Mesodermal cell (in vitro differentiated cells): ENCODE data around the gene SLC2A9.

Source experiments
- H3K27ac ChIP-seq: 2 replicates; pipeline ENCODE4 v1.7.0; 2013; ENCODE audit warnings: mild to moderate bottlenecking, low read depth, low read length, moderate library complexity; ENCODE audit not compliant: severe bottlenecking
- H3K36me3 ChIP-seq: 2 replicates; pipeline ENCODE4 v1.7.1; 2013; ENCODE audit warnings: mild to moderate bottlenecking, low read length, moderate library complexity; ENCODE audit not compliant: control insufficient read depth, insufficient read depth
- H3K4me1 ChIP-seq: one replicate; pipeline ENCODE4 v1.7.1; 2013; ENCODE audit warnings: mild to moderate bottlenecking, low read length; ENCODE audit not compliant: insufficient read depth, control insufficient read depth, poor library complexity, severe bottlenecking
- H3K4me3 ChIP-seq: 2 replicates; pipeline ENCODE4 v1.7.0; 2013; ENCODE audit warnings: low read length, control low read depth, mild to moderate bottlenecking; ENCODE audit not compliant: insufficient read depth, poor library complexity, severe bottlenecking; ENCODE audit errors: extremely low read depth
- H3K9me3 ChIP-seq: 2 replicates; pipeline ENCODE4 v1.7.1; 2013; ENCODE audit warnings: mild to moderate bottlenecking, low read length, moderate library complexity; ENCODE audit not compliant: control insufficient read depth
- WGBS, 2 experiments: methylation state at CpG; one replicate each; pipeline ENCODE4 v1.1.5; 2013; ENCODE audit warnings: missing lambda C conversion rate in 2 of 2; ENCODE audit not compliant: insufficient coverage in 2 of 2; 5-methylcytosine and 5-hydroxymethylcytosine counted together

SLC2A9 gene

GRCh38 chr4:9925750-9926439 lies 95.4 kb downstream of the SLC2A9 start:
- 82 to 85% methylated on average over 6 to 7 of the region's 8 CpGs for WGBS, 2 experiments

GRCh38 chr4:9924750-9925149 lies 96.5 kb downstream of the SLC2A9 start:
- H3K4me3 ChIP-seq, result no peak overlapping the region
- no peak overlapping the region for H3K27ac ChIP-seq
- no peaks in the 10 kb centered on the region for H3K36me3 ChIP-seq
- 85% methylated on average over 4 of the region's 4 CpGs for WGBS, 2 experiments
- H3K4me1 ChIP-seq, result no peaks in the 10 kb centered on the region
- H3K9me3 ChIP-seq, result no peaks in the 10 kb centered on the region

More at GRCh38 chr4:9925750-9926439, 95.4 kb downstream of the SLC2A9 start:
- no peak overlapping the region for H3K27ac ChIP-seq
- H3K36me3 ChIP-seq, result no peaks in the 10 kb centered on the region
- no peak overlapping the region for H3K4me3 ChIP-seq
- no peaks in the 10 kb centered on the region for H3K9me3 ChIP-seq
- no peaks in the 10 kb centered on the region for H3K4me1 ChIP-seq

GRCh38 chr4:9923195-9923812 lies 98.0 kb downstream of the SLC2A9 start:
- H3K4me3 ChIP-seq, result no peak overlapping the region
- no peak overlapping the region for H3K27ac ChIP-seq
- H3K4me1 ChIP-seq, result no peaks in the 10 kb centered on the region
- no peaks in the 10 kb centered on the region for H3K9me3 ChIP-seq
- 91 to 92% methylated on average over 7 to 12 of the region's 12 CpGs for WGBS, 2 experiments
- H3K36me3 ChIP-seq, result no peaks in the 10 kb centered on the region

GRCh38 chr4:9921326-9921725 lies 100.0 kb downstream of the SLC2A9 start:
- Histone ChIP-seq H3K4me1 (no peaks in the 10 kb centered on the region), H3K27ac (no peak overlapping the region), H3K36me3 (no peaks in the 10 kb centered on the region), H3K9me3 (no peaks in the 10 kb centered on the region), H3K4me3 (no peak overlapping the region)
- WGBS, 2 experiments, result 37 to 83% methylated on average over 1 to 4 of the region's 6 CpGs

- Histone ChIP-seq H3K4me3 (no peak overlapping the region), H3K9me3 (no peaks in the 10 kb centered on the region), H3K4me1 (no peaks in the 10 kb centered on the region), H3K36me3 (no peaks in the 10 kb centered on the region), H3K27ac (no peak overlapping the region)
- WGBS, 2 experiments, result 71 to 83% methylated on average over 2 of the region's 2 CpGs
Observed at GRCh38 chr4:9920029-9920428, 101.3 kb downstream of the SLC2A9 start.

- Histone ChIP-seq H3K27ac (no peak overlapping the region), H3K4me1 (peaks cover 2% of the 10 kb centered on the region), H3K36me3 (no peaks in the 10 kb centered on the region), H3K4me3 (no peak overlapping the region), H3K9me3 (no peaks in the 10 kb centered on the region)
- 75 to 81% methylated on average over 3 to 5 of the region's 6 CpGs for WGBS, 2 experiments
Observed at GRCh38 chr4:9919047-9919446, 102.2 kb downstream of the SLC2A9 start.

- H3K9me3 ChIP-seq, result no peaks in the 10 kb centered on the region
- no peak overlapping the region for H3K4me3 ChIP-seq
- WGBS, 2 experiments, result 90 to 93% methylated on average over 4 of the region's 4 CpGs
Observed at GRCh38 chr4:9918484-9918883, 102.8 kb downstream of the SLC2A9 start.

GRCh38 chr4:9916937-9917336 lies 104.4 kb downstream of the SLC2A9 start:
- Histone ChIP-seq H3K4me3 (no peak overlapping the region), H3K4me1 (peaks cover 3% of the 10 kb centered on the region), H3K36me3 (no peaks in the 10 kb centered on the region), H3K27ac (no peak overlapping the region), H3K9me3 (no peaks in the 10 kb centered on the region)
- WGBS, 2 experiments, result 80 to 100% methylated on average over 1 of the region's 3 CpGs

More at GRCh38 chr4:9918484-9918883, 102.8 kb downstream of the SLC2A9 start:
- Histone ChIP-seq H3K27ac (no peak overlapping the region), H3K4me1 (peaks cover 3% of the 10 kb centered on the region), H3K36me3 (no peaks in the 10 kb centered on the region)

- H3K27ac ChIP-seq, result no peak overlapping the region
- no CpG with 5 or more reads among the region's 1 CpG for WGBS, 2 experiments
- H3K4me3 ChIP-seq, result no peak overlapping the region
- H3K36me3 ChIP-seq, result no peaks in the 10 kb centered on the region
- no peaks in the 10 kb centered on the region for H3K9me3 ChIP-seq
- peaks cover 3% of the 10 kb centered on the region for H3K4me1 ChIP-seq
Observed at GRCh38 chr4:9916346-9916745, 105.0 kb downstream of the SLC2A9 start.

GRCh38 chr4:9913846-9914245 lies 107.5 kb downstream of the SLC2A9 start:
- 75 to 90% methylated on average over 1 to 2 of the region's 3 CpGs for whole genome bisulfite sequencing, 2 experiments
- H3K36me3 ChIP-seq, result no peaks in the 10 kb centered on the region
- H3K4me3 ChIP-seq, result no peak overlapping the region
- H3K9me3 ChIP-seq, result peaks cover 3% of the 10 kb centered on the region
- H3K27ac ChIP-seq, result no peak overlapping the region
- peaks cover 3% of the 10 kb centered on the region for H3K4me1 ChIP-seq

- 80 to 100% methylated on average over 1 of the region's 1 CpG for WGBS, 2 experiments
- H3K36me3 ChIP-seq, result no peaks in the 10 kb centered on the region
- H3K27ac ChIP-seq, result no peak overlapping the region
- H3K9me3 ChIP-seq, result peaks cover 6% of the 10 kb centered on the region
- H3K4me3 ChIP-seq, result no peak overlapping the region
- H3K4me1 ChIP-seq, result peaks cover 5% of the 10 kb centered on the region
Observed at GRCh38 chr4:9906996-9907395, 114.3 kb downstream of the SLC2A9 start.
